ENCODE measurements around the gene RCAN3. TPM values are rescaled to one million over a fixed set of nuclear protein-coding genes. Genes with fewer than 3 reads are reported as not detected.

Gene RCAN3
- total and polyA plus RNA-seq, 10 of the 15 experiments (the other 5 are each of a cell fraction or from before 2014, with no cell fraction given) = 0.02 to 0.46 (median 0.06) TPM; not detected in 3

- SMC1A ChIA-PET (ENCODE audit: uncharacterized antibody, unreplicated experiment) = no interaction called here
- BruUV-seq (replicated peaks) = no TSS peak
- POLR2A ChIA-PET = no interaction called here
These were observed 63.7 kb downstream of the RCAN3 start for GRCh38 chr1:24566236-24566867.

More at GRCh38 chr1:24566236-24566867, 63.7 kb downstream of the RCAN3 start:
- Histone ChIP-seq H3K9ac (ENCODE audit: control insufficient read depth, insufficient read depth, low read length) (no peak overlapping the region), H3K27me3 (replicated peaks in 1 of 2; ENCODE audit: control insufficient read depth in 2 of 2, insufficient read depth in 2 of 2, low read length in 1 of 2) (peaks cover 1 to 2% of the 10 kb centered on the region in 2 experiments; a peak in 2 of 4 replicates), H3K4me3 (no peak overlapping the region), H3K27ac (ENCODE audit: control insufficient read depth, insufficient read depth) (no peak overlapping the region), H4K20me1 (ENCODE audit: control insufficient read depth, insufficient read depth) (no peaks in the 10 kb centered on the region), H3K4me1 (ENCODE audit: control insufficient read depth, insufficient read depth, low read length) (no peaks in the 10 kb centered on the region), H3K4me2 (ENCODE audit: control insufficient read depth, insufficient read depth) (no peak overlapping the region), H2AFZ (ENCODE audit: control insufficient read depth, low read depth, low read length) (no peak overlapping the region), H3K9me3 (replicated peaks; ENCODE audit: control insufficient read depth, insufficient read depth, low read length) (no peaks in the 10 kb centered on the region), H3K79me2 (ENCODE audit: control insufficient read depth, insufficient read depth, low read length) (no peaks in the 10 kb centered on the region), H3K36me3 (ENCODE audit: control insufficient read depth in 2 of 2, insufficient read depth in 2 of 2, low read length in 1 of 2) (no peaks in the 10 kb centered on the region)
- DNase-seq (ENCODE audit: low read depth, low spot score) (no peak), FAIRE-seq (no peak), ATAC-seq (no peak)
- WGBS (ENCODE audit: insufficient coverage, insufficient replicate concordance, low lambda C conversion rate, missing lambda C conversion rate) = 29% methylated on average over 3 of the region's 3 CpGs
- in situ Hi-C loops (cut with MboI) (no loop called here), intact Hi-C loops (cut with micrococcal nuclease; ENCODE audit: unreplicated experiment) (no loop called here)
- CTCF ChIA-PET = no interaction called here
- RAD21 ChIA-PET (ENCODE audit: unreplicated experiment) = no interaction called here
- TF ChIP-seq USF1 (IDR thresholded peaks at IDR 0.05; ENCODE audit: borderline replicate concordance, extremely low read length, insufficient read depth, low read depth, low read length) = no peak
- no peak for TF ChIP-seq MTA2 (IDR thresholded peaks at IDR 0.05; ENCODE audit: low read depth)
- TF ChIP-seq SKIL (IDR thresholded peaks at IDR 0.05; ENCODE audit: low read depth, poor library complexity, severe bottlenecking) = no peak
- no peak for TF ChIP-seq CEBPB (IDR thresholded peaks at IDR 0.05; ENCODE audit: borderline replicate concordance in 1 of 2, low read depth in 2 of 2, low read length in 2 of 2)
- no peak for TF ChIP-seq RAD51 (IDR thresholded peaks at IDR 0.05)
- no peak for TF ChIP-seq SUPT20H (IDR thresholded peaks at IDR 0.05; ENCODE audit: borderline replicate concordance, control insufficient read depth, low read depth, low read length)
- TF ChIP-seq POU2F2 (IDR thresholded peaks at IDR 0.05; ENCODE audit: borderline replicate concordance, low read depth, low read length) = no peak
- no peak for TF ChIP-seq KLF5 (IDR thresholded peaks at IDR 0.05; ENCODE audit: partially characterized antibody)
- TF ChIP-seq ZNF217 (IDR thresholded peaks at IDR 0.05) = no peak
- TF ChIP-seq BACH1 (IDR thresholded peaks at IDR 0.05; ENCODE audit: borderline replicate concordance) = no peak

Data from GM12878 (cell line).